GM12878 (cell line): ENCODE measurements around the gene INSIG1. TPM values are rescaled to one million over a fixed set of nuclear protein-coding genes. Genes with fewer than 3 reads are reported as not detected.

Experiments
- ATAC-seq: fragments of 200-7000 bp; cut with Tn5 transposase; 3 replicates; pipeline ENCODE4 v1.9.1; 2020; ENCODE audit warnings: mild to moderate bottlenecking, moderate library complexity
- BruUV-seq: library from RNA; stranded (reverse); fragments of 400-500 nt; replicated peaks from 2 replicates; lab custom pipeline; 2021; lab: Mats Ljungman, UMichigan
- CTCF ChIA-PET: fragments of 300-600 bp; sonication (Branson Sonifier 250); formaldehyde crosslinking; extraction: SDS; loops from one replicate; lab custom pipeline; 2021; ENCODE audit warnings: inconsistent platforms; lab: Yijun Ruan, JAX
- POLR2A ChIA-PET: fragments of 350-600 bp; formaldehyde crosslinking; extraction: SDS; loops from one replicate; lab custom pipeline; 2021; ENCODE audit warnings: inconsistent platforms; lab: Charles Lee
- RAD21 ChIA-PET: fragments of 300-600 bp; sonication (Branson Sonifier 250); formaldehyde crosslinking; loops from one replicate; lab custom pipeline; 2023; ENCODE audit warnings: antibody characterized with exemption; ENCODE audit not compliant: unreplicated experiment; lab: Charles Lee
- SMC1A ChIA-PET: fragments of 300-600 bp; sonication (Branson Sonifier 250); formaldehyde crosslinking; loops from one replicate; lab custom pipeline; 2023; ENCODE audit not compliant: unreplicated experiment, uncharacterized antibody; lab: Charles Lee
- DNase-seq: peaks from one replicate; pipeline ENCODE4 v3.0.0-alpha.2; 2011; ENCODE audit warnings: low read depth, low spot score
- FAIRE-seq: peaks from 3 replicates; lab custom pipeline; 2011; peaks lifted over from hg19 to GRCh38; lab: Jason Lieb, UNC
- H2AFZ ChIP-seq: 2 replicates; pipeline ENCODE4 v1.6.0; 2011; ENCODE audit warnings: low read depth, low read length, control low read depth; ENCODE audit not compliant: control insufficient read depth
- H3K27ac ChIP-seq: 2 replicates; pipeline ENCODE4 v1.5.1; 2011; ENCODE audit warnings: control low read depth; ENCODE audit not compliant: control insufficient read depth, insufficient read depth
- H3K27me3 ChIP-seq, 2 experiments: replicated peaks in 1 of 2; 2 replicates each; pipeline versions ENCODE4 v1.6.0 to v1.6.1; 2011; ENCODE audit warnings: low read length in 1 of 2; ENCODE audit not compliant: control insufficient read depth in 2 of 2, insufficient read depth in 2 of 2
- H3K36me3 ChIP-seq, 2 experiments: 2 replicates each; pipeline ENCODE4 v1.5.1; 2011; ENCODE audit warnings: low read length in 1 of 2; ENCODE audit not compliant: control insufficient read depth in 2 of 2, insufficient read depth in 2 of 2
- H3K4me1 ChIP-seq: 2 replicates; pipeline ENCODE4 v1.6.1; 2011; ENCODE audit warnings: mild to moderate bottlenecking, low read length, moderate library complexity, mixed read lengths; ENCODE audit not compliant: control insufficient read depth, insufficient read depth
- H3K4me2 ChIP-seq: 2 replicates; pipeline ENCODE4 v1.6.0; 2011; ENCODE audit warnings: control low read depth; ENCODE audit not compliant: control insufficient read depth, insufficient read depth
- H3K4me3 ChIP-seq: fragments of 200-600 bp; sonication (generic); 2 replicates; pipeline ENCODE4 v1.5.1; 2016
- H3K79me2 ChIP-seq: 2 replicates; pipeline ENCODE4 v1.6.0; 2011; ENCODE audit warnings: low read length; ENCODE audit not compliant: control insufficient read depth, insufficient read depth
- H3K9ac ChIP-seq: 2 replicates; pipeline ENCODE4 v1.8.0; 2011; ENCODE audit warnings: low read length, control low read depth, mixed read lengths; ENCODE audit not compliant: control insufficient read depth, insufficient read depth
- H3K9me3 ChIP-seq: replicated peaks from 3 replicates; pipeline ENCODE4 v1.5.1; 2011; ENCODE audit warnings: mild to moderate bottlenecking, low read length; ENCODE audit not compliant: control insufficient read depth, insufficient read depth
- H4K20me1 ChIP-seq: 2 replicates; pipeline ENCODE4 v1.6.0; 2011; ENCODE audit not compliant: control insufficient read depth, insufficient read depth
- BCLAF1 ChIP-seq: fragments of 450-650 bp; IDR thresholded peaks from 2 replicates; pipeline ENCODE4 v1.6.1; 2017; ENCODE audit warnings: antibody characterized with exemption, mild to moderate bottlenecking, moderate library complexity
- BRCA1 ChIP-seq: IDR thresholded peaks from 2 replicates; pipeline ENCODE4 v1.6.1; 2011; ENCODE audit warnings: low read depth, low read length, improper control_type of control experiment
- CHD1 ChIP-seq: IDR thresholded peaks from 2 replicates; pipeline ENCODE4 v1.6.1; 2012; ENCODE audit warnings: low read depth, low read length, improper control_type of control experiment
- CHD4 ChIP-seq: fragments of 200-600 bp; sonication (generic); IDR thresholded peaks from 2 replicates; pipeline ENCODE4 v1.6.1; 2016; ENCODE audit warnings: mild to moderate bottlenecking
- EZH2 ChIP-seq: IDR thresholded peaks from 2 replicates; pipeline ENCODE4 v1.6.1; 2012; ENCODE audit warnings: low read depth, mild to moderate bottlenecking, control low read depth, inconsistent platforms, low read length, borderline replicate concordance; ENCODE audit not compliant: control insufficient read depth
- HDAC2 ChIP-seq: fragments of 200-600 bp; sonication (generic); IDR thresholded peaks from 2 replicates; pipeline ENCODE4 v1.6.1; 2017
- MLLT1 ChIP-seq: fragments of 450-650 bp; IDR thresholded peaks from 2 replicates; pipeline ENCODE4 v1.6.1; 2016; ENCODE audit warnings: mild to moderate bottlenecking
- NR2C1 ChIP-seq: fragments of 450-650 bp; IDR thresholded peaks from 2 replicates; pipeline ENCODE4 v1.6.1; 2017; ENCODE audit warnings: antibody characterized with exemption, mild to moderate bottlenecking, moderate library complexity
- PAX5 ChIP-seq: IDR thresholded peaks from 2 replicates; pipeline ENCODE4 v1.6.1; 2011; ENCODE audit warnings: low read depth, low read length, borderline replicate concordance
- RCOR1 ChIP-seq: conservative IDR thresholded peaks from 2 replicates; pipeline ENCODE4 v1.6.1; 2012; ENCODE audit warnings: low read depth, low read length, improper control_type of control experiment
- SMAD1 ChIP-seq: fragments of 450-650 bp; IDR thresholded peaks from 2 replicates; pipeline ENCODE4 v1.6.1; 2018; ENCODE audit warnings: mild to moderate bottlenecking, low read depth; ENCODE audit not compliant: partially characterized antibody
- SPI1 ChIP-seq: IDR thresholded peaks from 2 replicates; pipeline ENCODE4 v1.6.1; 2011; ENCODE audit warnings: low read depth, mild to moderate bottlenecking, low read length, moderate library complexity, borderline replicate concordance; ENCODE audit not compliant: insufficient read depth
- STAT3 ChIP-seq: IDR thresholded peaks from 2 replicates; pipeline ENCODE4 v1.6.1; 2011; ENCODE audit warnings: low read depth, low read length, improper control_type of control experiment
- SUZ12 ChIP-seq: fragments of 200-600 bp; sonication (generic); IDR thresholded peaks from one replicate; pipeline ENCODE4 v1.6.1; 2018; ENCODE audit warnings: antibody characterized with exemption, mild to moderate bottlenecking; ENCODE audit not compliant: unreplicated experiment
- ZSCAN29 ChIP-seq: fragments of 450-650 bp; IDR thresholded peaks from 2 replicates; pipeline ENCODE4 v1.6.1; 2017; ENCODE audit warnings: mild to moderate bottlenecking, moderate library complexity
- WGBS: methylation state at CpG from one replicate; pipeline ENCODE4 v1.1.6; 2016; ENCODE audit warnings: low lambda C conversion rate; ENCODE audit not compliant: insufficient replicate concordance, insufficient coverage; ENCODE audit errors: missing lambda C conversion rate; 5-methylcytosine and 5-hydroxymethylcytosine counted together
- in situ Hi-C: fragments of 300-500 bp; cut with MboI; formaldehyde crosslinking; loops from 9 replicates; pipeline ENCODE4 v1.14.3; 2018; ENCODE audit warnings: mixed read lengths
- intact Hi-C: fragments of 100-400 bp; cut with micrococcal nuclease; formaldehyde crosslinking; loops from one replicate; pipeline ENCODE4 v1.14.2; 2022; ENCODE audit not compliant: unreplicated experiment
- polyA plus RNA-seq, 11 experiments: library from polyadenylated mRNA; depleted of rRNA in 4 of 11; unstranded in 6 of 11; stranded (reverse) in 5 of 11; fragments of >200 nt; fragmentation: Nextera tagmentation in 4 of 11; fragmentation: Illumina TruSeq in 1 of 11; extraction: Ambion mirVana in 4 of 11; extraction: Trizol in 1 of 11; gene quantifications; 1 replicate in 1 of 11; 2 replicates in 10 of 11; pipeline versions ENCODE4 v1.2.1 to v1.2.3, GENCODE V29; 2011 to 2016; ENCODE audit warnings: inconsistent platforms in 2 of 11, missing spikeins in 2 of 11, low read depth in 1 of 11
- total RNA-seq, 4 experiments: library from RNA; depleted of rRNA in 3 of 4; stranded (reverse); fragments of >200 nt in 3 of 4; fragmentation: Illumina TruSeq in 1 of 4; extraction: Trizol in 1 of 4; gene quantifications; 2 replicates each; pipeline versions ENCODE4 v1.2.1 to v1.2.3, GENCODE V29; 2013 to 2021

Gene INSIG1
- total and polyA plus RNA-seq, 10 of the 15 experiments (the other 5 are each of a cell fraction or from before 2014, with no cell fraction given): 29.6 to 168 (median 91.1) TPM

- Histone ChIP-seq H3K4me3 (peak overlapping the region; percentile 94), H3K36me3 (peaks cover 3 to 13% of the 10 kb centered on the region in 2 experiments), H3K9ac (peak overlapping the region; percentile 84), H3K4me1 (peaks cover 6% of the 10 kb centered on the region), H3K4me2 (peak overlapping the region; percentile 82), H3K79me2 (peaks cover 57% of the 10 kb centered on the region), H3K27ac (peak overlapping the region; percentile 88), H4K20me1 (peaks cover 4% of the 10 kb centered on the region; the same call in 1 of the 2 replicates), H3K27me3 (no peaks in the 10 kb centered on the region), H3K9me3 (no peaks in the 10 kb centered on the region), H2AFZ (0 out of 2 replicates have a peak overlapping the region, but pooled peaks have one; percentile 19)
- CTCF ChIA-PET: interaction anchor here (1.5 to 3.7 kb wide), 5 partner anchors 15 to 371 kb away, joined by 3 to 17 read pairs (median 10); no protein-coding TSS in a partner anchor
- in situ Hi-C loops: loop anchor here (5.0 to 10.0 kb wide), 2 partner anchors 94 to 296 kb away; partner anchors contain the start of gene PAXIP1
- BruUV-seq: TSS peak; percentile 76
- TF ChIP-seq PAX5: no peak
- peak; percentile 33; the same call in 1 of the 2 replicates for TF ChIP-seq CHD1
- no peak for TF ChIP-seq NR2C1
- TF ChIP-seq SUZ12: no peak
- no peak for TF ChIP-seq CHD4
- TF ChIP-seq SPI1: no peak
- TF ChIP-seq HDAC2: peak; percentile 30; the same call in 1 of the 2 replicates
- TF ChIP-seq SMAD1: peak; percentile 40
- no peak for TF ChIP-seq BCLAF1
- no peak for TF ChIP-seq STAT3
- TF ChIP-seq ZSCAN29: no peak
- no peak for TF ChIP-seq EZH2
- TF ChIP-seq BRCA1: no peak
- no peak for TF ChIP-seq RCOR1
- TF ChIP-seq MLLT1: peak; percentile 66; the same call in 1 of the 2 replicates
- FAIRE-seq (no peak), ATAC-seq (peak; percentile 4), DNase-seq (no peak)
- WGBS: under 1% methylated on average over 34 of the region's 34 CpGs
- POLR2A ChIA-PET: interaction anchor here (1.0 to 4.4 kb wide), 8 partner anchors 16 to 297 kb away, joined by 3 to 86 read pairs (median 5); partner anchors contain the start of gene PAXIP1
- SMC1A ChIA-PET: interaction anchor here (1.1 to 2.4 kb wide), 5 partner anchors 46 to 426 kb away, joined by 3 to 16 read pairs (median 8); no protein-coding TSS in a partner anchor
- intact Hi-C loops: loop anchor here (2.0 to 10.0 kb wide), 6 partner anchors 106 to 1619 kb away; partner anchors contain the start of gene PAXIP1
- RAD21 ChIA-PET: interaction anchor here (1.2 to 3.5 kb wide), 7 partner anchors 11 to 295 kb away, joined by 3 to 25 read pairs (median 4); partner anchors contain the start of gene PAXIP1
Observed at GRCh38 chr7:155298288-155298833, 683 bp downstream of the INSIG1 start.
